ELF-1 (cell line): ENCODE measurements around the gene EPS8.

Experiments
- DNase-seq: peaks from one replicate; pipeline ENCODE4 v3.0.0-alpha.2; 2016; ENCODE audit warnings: low read depth, low spot score

EPS8 gene

GRCh38 chr12:15719230-15719629, 70.0 kb downstream of the EPS8 start:
- DNase-seq = no peak

GRCh38 chr12:15717940-15718567, 71.1 kb downstream of the EPS8 start:
- no peak for DNase-seq

GRCh38 chr12:15716581-15716980, 72.6 kb downstream of the EPS8 start:
- DNase-seq = no peak

- DNase-seq = no peak
These were observed 74.9 kb downstream of the EPS8 start for GRCh38 chr12:15714256-15714655.

GRCh38 chr12:15712823-15713660, 76.1 kb downstream of the EPS8 start:
- DNase-seq = no peak

- DNase-seq = no peak
These were observed 77.0 kb downstream of the EPS8 start for GRCh38 chr12:15712160-15712559.

- DNase-seq = no peak
These were observed 78.2 kb downstream of the EPS8 start for GRCh38 chr12:15710860-15711510.

GRCh38 chr12:15709551-15709950, 79.6 kb downstream of the EPS8 start:
- DNase-seq = no peak

GRCh38 chr12:15708396-15709076, 80.7 kb downstream of the EPS8 start:
- no peak for DNase-seq

- no peak for DNase-seq
These were observed 81.5 kb downstream of the EPS8 start for GRCh38 chr12:15707516-15708199.

GRCh38 chr12:15706010-15706676, 83.0 kb downstream of the EPS8 start:
- DNase-seq = no peak

- DNase-seq = no peak
These were observed 83.6 kb downstream of the EPS8 start for GRCh38 chr12:15705606-15706005.

- DNase-seq = no peak
These were observed 86.9 kb downstream of the EPS8 start for GRCh38 chr12:15702276-15702675.

- no peak for DNase-seq
These were observed 87.5 kb downstream of the EPS8 start for GRCh38 chr12:15701631-15702156.

- no peak for DNase-seq
These were observed 88.0 kb downstream of the EPS8 start for GRCh38 chr12:15701206-15701605.

- DNase-seq = no peak
These were observed 88.6 kb downstream of the EPS8 start for GRCh38 chr12:15700595-15700994.

GRCh38 chr12:15699886-15700285, 89.3 kb downstream of the EPS8 start:
- no peak for DNase-seq

GRCh38 chr12:15698377-15698871, 90.8 kb downstream of the EPS8 start:
- no peak for DNase-seq

GRCh38 chr12:15697201-15697600, 92.0 kb downstream of the EPS8 start:
- DNase-seq = no peak

GRCh38 chr12:15693228-15693911, 95.8 kb downstream of the EPS8 start:
- no peak for DNase-seq
